Testis (tissue), 2 donors: ENCODE results near the gene PWP2.
"Not testable (repeated sequence)": the region's sequence is repeated elsewhere in the genome, so short reads cannot be mapped to it uniquely, and the experiment has no call there.

Source experiments
- CTCF ChIP-seq, 3 experiments: fragments of 450-650 bp in 2 of 3; fragments of 200-600 bp in 1 of 3; sonication (generic) in 1 of 3; IDR thresholded peaks; one replicate each; pipeline ENCODE4 v1.5.1; 2016 to 2019; ENCODE audit warnings: antibody characterized with exemption in 3 of 3, mild to moderate bottlenecking in 2 of 3, moderate library complexity in 1 of 3
- POLR2A ChIP-seq: fragments of 450-650 bp; IDR thresholded peaks from one replicate; pipeline ENCODE4 v1.6.1; 2017; ENCODE audit warnings: antibody characterized with exemption, mild to moderate bottlenecking, moderate library complexity

DNA sequence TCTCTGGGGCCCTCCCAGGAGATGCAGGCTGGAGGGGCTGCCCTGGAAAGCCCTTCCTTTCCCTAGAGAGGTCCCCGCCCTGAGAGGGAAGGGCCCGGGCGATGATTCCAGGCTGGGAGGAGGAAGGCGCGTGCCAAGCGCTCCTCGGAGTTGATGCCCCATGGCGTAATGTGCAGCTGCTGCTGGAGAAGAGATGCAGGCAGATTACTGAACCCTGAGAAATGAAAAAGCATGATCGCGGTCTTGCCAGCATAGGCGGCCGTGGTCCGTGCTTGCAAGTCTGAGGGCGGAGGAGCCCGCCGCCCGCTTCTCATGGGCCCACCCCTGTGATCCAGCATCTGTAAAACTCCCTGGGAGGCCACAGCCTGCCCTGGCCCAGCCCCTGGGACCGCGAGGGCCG is 53.6 kb downstream of the PWP2 start:
- not testable (repeated sequence) for TF ChIP-seq CTCF (IDR thresholded peaks at IDR 0.05); POLR2A
